CD4-positive, alpha-beta T cell (primary cell): ENCODE results near the gene PLGRKT. TPM values are rescaled to one million over a fixed set of nuclear protein-coding genes. Genes with fewer than 3 reads are reported as not detected.
"Not testable (repeated sequence)": the region's sequence is repeated elsewhere in the genome, so short reads cannot be mapped to it uniquely, and the experiment has no call there.

Experiments used
- ATAC-seq: fragments of 200-7000 bp; cut with Tn5 transposase; one replicate; pipeline ENCODE4 v1.10.0; 2022; ENCODE audit warnings: mild to moderate bottlenecking; ENCODE audit not compliant: poor library complexity
- CTCF ChIA-PET: fragments of 350-600 bp; sonication (Branson Sonifier 250); formaldehyde crosslinking; loops from one replicate; lab custom pipeline; 2021; ENCODE audit warnings: antibody characterized with exemption, inconsistent platforms; lab: Charles Lee
- POLR2A ChIA-PET: fragments of 350-600 bp; sonication (Branson Sonifier 250); formaldehyde crosslinking; loops from one replicate; lab custom pipeline; 2021; ENCODE audit warnings: antibody characterized with exemption, inconsistent platforms; lab: Charles Lee
- DNase-seq, 14 experiments: peaks; one replicate each; pipeline ENCODE4 v3.0.0-alpha.2; 2013 to 2020; ENCODE audit warnings: mixed read lengths in 2 of 14
- H3K27ac ChIP-seq, 2 donors: one replicate each; pipeline versions ENCODE4 v1.5.1 to v1.7.0; 2013; ENCODE audit warnings: low read length in 2 of 2, low read depth in 1 of 2, mild to moderate bottlenecking in 1 of 2
- H3K27me3 ChIP-seq, 2 experiments: 1 replicate in 1 of 2; 2 replicates in 1 of 2; pipeline versions ENCODE4 v1.6.1 to v1.7.0; 2013; ENCODE audit warnings: low read length in 2 of 2, control low read depth in 1 of 2, mild to moderate bottlenecking in 1 of 2, moderate library complexity in 1 of 2; ENCODE audit not compliant: insufficient read depth in 2 of 2, control insufficient read depth in 1 of 2
- H3K36me3 ChIP-seq: one replicate; pipeline ENCODE4 v1.6.1; 2013; ENCODE audit warnings: low read length, control low read depth; ENCODE audit not compliant: insufficient read depth
- H3K4me1 ChIP-seq: one replicate; pipeline ENCODE4 v1.6.1; 2013; ENCODE audit warnings: low read length, control low read depth; ENCODE audit not compliant: insufficient read depth
- H3K4me3 ChIP-seq: one replicate; pipeline ENCODE4 v1.5.1; 2013; ENCODE audit warnings: mild to moderate bottlenecking, low read length, moderate library complexity
- H3K9me3 ChIP-seq, 2 experiments: 1 replicate in 1 of 2; 2 replicates in 1 of 2; pipeline versions ENCODE4 v1.6.1 to v1.7.0; 2013; ENCODE audit warnings: low read length in 2 of 2, mild to moderate bottlenecking in 2 of 2, control low read depth in 1 of 2, moderate library complexity in 1 of 2; ENCODE audit not compliant: control insufficient read depth in 1 of 2, insufficient read depth in 1 of 2
- H3K27ac Mint-ChIP-seq: one replicate; pipeline ENCODE4 v1.8.0; 2020; ENCODE audit warnings: mixed read lengths
- H3K27me3 Mint-ChIP-seq: one replicate; pipeline ENCODE4 v1.8.0; 2021; ENCODE audit warnings: mixed read lengths
- H3K36me3 Mint-ChIP-seq: one replicate; pipeline ENCODE4 v1.8.0; 2021; ENCODE audit warnings: low read depth, mixed read lengths
- H3K4me1 Mint-ChIP-seq: one replicate; pipeline ENCODE4 v1.8.0; 2021; ENCODE audit warnings: low read depth, mixed read lengths
- H3K4me3 Mint-ChIP-seq: one replicate; pipeline ENCODE4 v1.8.0; 2020; ENCODE audit warnings: mild to moderate bottlenecking, mixed read lengths
- H3K9me3 Mint-ChIP-seq: one replicate; pipeline ENCODE4 v1.8.0; 2020; ENCODE audit warnings: mixed read lengths
- intact Hi-C, 2 experiments: fragments of 100-400 bp; cut with DNase I in 1 of 2; cut with micrococcal nuclease in 1 of 2; formaldehyde crosslinking; loops; one replicate each; pipeline versions ENCODE4 v1.15.1 to v1.9.0; 2023 to 2025; cut with DNase I, micrococcal nuclease
- total RNA-seq, 174 experiments: library from RNA in 2 of 174; stranded (reverse) in 2 of 174; gene quantifications; one replicate each; pipeline ENCODE4 v1.2.3 and lab custom pipeline; 2021 to 2026
- TF ChIP-seq, protein P1 (sequence below): fragments of 200-600 bp; IDR thresholded peaks from one replicate; pipeline ENCODE4 v1.8.0; 2022; ENCODE audit warnings: antibody characterized with exemption, mild to moderate bottlenecking

Gene PLGRKT
- total RNA-seq, 2 experiments from 2014 or later = 13.8 to 15.6 TPM

DNA sequence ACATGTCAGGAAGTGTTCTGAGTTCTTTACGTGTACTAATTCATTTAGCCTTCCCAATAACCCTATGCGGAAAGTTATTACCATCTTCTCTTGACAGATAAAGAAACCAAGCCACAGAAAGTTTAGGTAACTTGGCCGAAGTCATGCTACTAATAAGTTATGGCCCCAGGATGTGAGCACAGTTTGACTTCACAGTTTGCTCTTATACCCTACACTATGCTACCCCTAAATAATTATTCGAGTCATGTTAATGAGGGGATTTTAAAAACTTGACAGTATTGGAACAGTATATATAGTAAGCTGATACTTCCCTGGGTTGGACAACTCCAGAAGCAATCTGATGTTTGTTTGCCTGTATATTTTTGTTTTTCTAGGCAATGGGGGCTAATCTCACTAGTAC, 43.2 kb upstream of the PLGRKT start:
- POLR2A ChIA-PET = no interaction called here
- no peak overlapping the region for H3K4me3 ChIP-seq
- Mint-ChIP-seq H3K27ac (no peak overlapping the region), H3K9me3 (peaks cover 2% of the 10 kb centered on the region), H3K27me3 (no peaks in the 10 kb centered on the region), H3K4me1 (no peaks in the 10 kb centered on the region), H3K36me3 (no peaks in the 10 kb centered on the region), H3K4me3 (no peak overlapping the region)
- no peak overlapping the region for H3K27ac ChIP-seq
- H3K4me1 ChIP-seq = no peaks in the 10 kb centered on the region
- no peaks in the 10 kb centered on the region for H3K36me3 ChIP-seq
- no peaks in the 10 kb centered on the region for H3K27me3 ChIP-seq
- DNase-seq (no peak), ATAC-seq (no peak)
- intact Hi-C loops = no loop called here
- CTCF ChIA-PET = interaction anchor here (1.5 kb wide), 1 partner anchor 119 kb away, joined by 3 read pairs; no protein-coding TSS in a partner anchor
- H3K9me3 ChIP-seq = peaks cover 0 to 5% of the 10 kb centered on the region in 2 experiments
- TF ChIP-seq, protein P1, sequence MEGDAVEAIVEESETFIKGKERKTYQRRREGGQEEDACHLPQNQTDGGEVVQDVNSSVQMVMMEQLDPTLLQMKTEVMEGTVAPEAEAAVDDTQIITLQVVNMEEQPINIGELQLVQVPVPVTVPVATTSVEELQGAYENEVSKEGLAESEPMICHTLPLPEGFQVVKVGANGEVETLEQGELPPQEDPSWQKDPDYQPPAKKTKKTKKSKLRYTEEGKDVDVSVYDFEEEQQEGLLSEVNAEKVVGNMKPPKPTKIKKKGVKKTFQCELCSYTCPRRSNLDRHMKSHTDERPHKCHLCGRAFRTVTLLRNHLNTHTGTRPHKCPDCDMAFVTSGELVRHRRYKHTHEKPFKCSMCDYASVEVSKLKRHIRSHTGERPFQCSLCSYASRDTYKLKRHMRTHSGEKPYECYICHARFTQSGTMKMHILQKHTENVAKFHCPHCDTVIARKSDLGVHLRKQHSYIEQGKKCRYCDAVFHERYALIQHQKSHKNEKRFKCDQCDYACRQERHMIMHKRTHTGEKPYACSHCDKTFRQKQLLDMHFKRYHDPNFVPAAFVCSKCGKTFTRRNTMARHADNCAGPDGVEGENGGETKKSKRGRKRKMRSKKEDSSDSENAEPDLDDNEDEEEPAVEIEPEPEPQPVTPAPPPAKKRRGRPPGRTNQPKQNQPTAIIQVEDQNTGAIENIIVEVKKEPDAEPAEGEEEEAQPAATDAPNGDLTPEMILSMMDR = no peak

DNA sequence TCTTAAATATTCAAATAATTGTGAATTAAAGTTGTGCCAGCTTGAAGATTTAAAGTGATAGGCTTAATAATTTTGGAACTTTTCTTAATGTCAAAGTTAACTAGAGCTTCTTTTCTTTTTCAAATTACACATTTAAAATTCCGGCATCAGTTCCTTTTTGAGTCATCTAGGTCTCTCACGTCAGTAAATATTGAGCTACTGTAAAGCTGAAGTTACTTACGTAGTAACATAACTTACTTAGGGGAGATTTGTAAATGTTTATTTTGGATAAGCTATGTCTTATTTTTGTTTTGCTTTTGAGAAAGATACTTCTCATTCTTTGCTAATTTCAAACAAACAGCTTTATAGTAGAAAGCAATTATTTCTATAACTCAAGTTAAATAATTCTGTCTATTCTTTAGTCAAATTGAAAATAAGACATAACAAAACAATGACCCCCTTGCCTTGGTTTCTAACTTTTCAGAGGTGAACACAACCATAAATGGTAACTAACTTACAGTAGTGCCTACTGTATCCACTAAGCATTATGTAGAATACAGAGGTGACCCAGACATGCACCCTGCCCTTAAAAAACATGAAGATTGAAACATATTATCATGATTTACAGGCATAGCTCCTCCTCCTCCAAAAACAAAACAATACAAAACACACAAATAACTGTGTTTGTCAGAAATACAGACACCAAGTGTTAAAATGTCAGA, 42.4 kb upstream of the PLGRKT start:
- POLR2A ChIA-PET = no interaction called here
- Histone ChIP-seq H3K4me3 (no peak overlapping the region), H3K4me1 (no peaks in the 10 kb centered on the region), H3K36me3 (no peaks in the 10 kb centered on the region), H3K27me3 (no peaks in the 10 kb centered on the region), H3K9me3 (peaks cover 0 to 5% of the 10 kb centered on the region in 2 experiments), H3K27ac (no peak overlapping the region)
- Mint-ChIP-seq H3K9me3 (peaks cover 2% of the 10 kb centered on the region), H3K27ac (no peak overlapping the region), H3K4me3 (no peak overlapping the region), H3K27me3 (no peaks in the 10 kb centered on the region), H3K36me3 (peaks cover 5% of the 10 kb centered on the region), H3K4me1 (no peaks in the 10 kb centered on the region)
- intact Hi-C loops = no loop called here
- ATAC-seq (no peak), DNase-seq (no peak)
- CTCF ChIA-PET = interaction anchor here (1.5 kb wide), 1 partner anchor 120 kb away, joined by 3 read pairs; no protein-coding TSS in a partner anchor
- TF ChIP-seq, protein P1 = no peak

DNA sequence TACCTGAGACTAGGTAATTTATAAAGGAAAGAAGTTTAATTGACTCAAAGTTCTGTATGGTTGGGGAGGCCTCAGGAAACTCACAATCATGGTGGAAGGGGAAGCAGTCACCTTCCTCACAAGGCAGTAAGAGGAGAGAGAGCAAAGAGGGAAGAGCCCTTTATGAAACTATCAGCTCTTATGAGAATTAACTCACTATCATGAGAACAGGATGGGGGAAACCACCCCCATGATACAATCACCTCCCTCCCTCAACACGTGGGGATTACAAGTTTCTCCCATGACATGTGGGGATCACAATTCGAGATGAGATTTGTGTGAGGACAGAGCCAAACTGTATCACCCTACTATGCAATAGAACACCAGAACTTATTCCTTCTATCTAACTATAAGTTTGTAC, 40.5 kb upstream of the PLGRKT start:
- Histone ChIP-seq H3K9me3 (peaks cover 0 to 5% of the 10 kb centered on the region in 2 experiments), H3K27ac (no peak overlapping the region), H3K36me3 (no peaks in the 10 kb centered on the region), H3K4me1 (no peaks in the 10 kb centered on the region), H3K4me3 (no peak overlapping the region), H3K27me3 (no peaks in the 10 kb centered on the region)
- ChIA-PET CTCF (interaction anchor here (1.0 kb wide), 1 partner anchor 41 kb away, joined by 3 read pairs; the partner anchor contains the start of gene PLGRKT), POLR2A (no interaction called here)
- TF ChIP-seq, protein P1 = no peak
- intact Hi-C loops = no loop called here
- DNase-seq (peak in 2 of 14 experiments; percentile 6 to 23), ATAC-seq (no peak)
- Mint-ChIP-seq H3K27ac (no peak overlapping the region), H3K36me3 (peaks cover 9% of the 10 kb centered on the region), H3K4me1 (no peaks in the 10 kb centered on the region), H3K27me3 (no peaks in the 10 kb centered on the region), H3K4me3 (no peak overlapping the region), H3K9me3 (peaks cover 4% of the 10 kb centered on the region)

DNA sequence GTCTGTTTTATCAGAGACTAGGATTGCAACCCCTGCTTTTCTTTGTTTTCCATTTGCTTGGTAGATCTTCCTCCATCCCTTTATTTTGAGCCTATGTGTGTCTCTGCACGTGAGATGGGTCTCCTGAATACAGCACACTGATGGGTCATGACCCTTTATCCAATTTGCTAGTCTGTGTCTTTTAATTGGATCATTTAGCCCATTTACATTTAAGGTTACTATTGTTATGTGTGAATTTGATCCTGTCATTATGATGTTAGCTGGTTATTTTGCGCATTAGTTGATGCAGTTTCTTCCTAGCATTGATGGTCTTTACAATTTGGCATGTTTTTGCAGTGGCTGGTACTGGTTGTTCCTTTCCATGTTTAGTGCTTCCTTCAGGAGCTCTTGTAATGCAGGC, 37.9 kb upstream of the PLGRKT start:
- intact Hi-C loops, H3K27ac Mint-ChIP-seq, DNase-seq, POLR2A ChIA-PET, H3K4me3 ChIP-seq, CTCF ChIA-PET, H3K4me1 Mint-ChIP-seq, H3K4me1 ChIP-seq, H3K27me3 ChIP-seq, ATAC-seq, H3K27ac ChIP-seq, H3K4me3 Mint-ChIP-seq, H3K9me3 Mint-ChIP-seq, H3K36me3 ChIP-seq, H3K36me3 Mint-ChIP-seq, H3K9me3 ChIP-seq, H3K27me3 Mint-ChIP-seq: not testable (repeated sequence)
